GM10248 (cell line): ENCODE data around the gene PFKFB4.

Experiments
- CTCF ChIA-PET: fragments of 300-600 bp; sonication (Branson Sonifier 250); formaldehyde crosslinking; extraction: SDS; loops from one replicate; lab custom pipeline; 2021; ENCODE audit warnings: antibody characterized with exemption; lab: Yijun Ruan, JAX
- POLR2A ChIA-PET: fragments of 350-650 bp; sonication (Branson Sonifier 250); formaldehyde crosslinking; extraction: SDS; loops from one replicate; lab custom pipeline; 2020; ENCODE audit warnings: antibody characterized with exemption; lab: Yijun Ruan, JAX
- DNase-seq: peaks from one replicate; pipeline ENCODE4 v3.0.0; 2012; ENCODE audit errors: extremely low spot score
- CTCF ChIP-seq: IDR thresholded peaks from 2 replicates; pipeline ENCODE4 v1.5.1; 2012; ENCODE audit warnings: mild to moderate bottlenecking, low read depth; ENCODE audit errors: extremely low read depth, missing control alignments, control extremely low read depth

Gene PFKFB4

GRCh38 chr3:48598323-48599076, 41.9 kb upstream of the PFKFB4 start:
- ChIA-PET POLR2A (interaction anchor here (0.6 kb wide), 1 partner anchor 146 kb away, joined by 4 read pairs; no protein-coding TSS in a partner anchor), CTCF (interaction anchor here (1.9 kb wide), 1 partner anchor 41 kb away, joined by 6 read pairs; no protein-coding TSS in a partner anchor)
- TF ChIP-seq CTCF, result no peak
- DNase-seq, result no peak

- ChIA-PET CTCF (interaction anchor here (1.2 to 1.9 kb wide), 3 partner anchors 12 to 161 kb away, joined by 3 to 6 read pairs (median 3); partner anchors contain the start of gene UQCRC1), POLR2A (no interaction called here)
Observed at GRCh38 chr3:48597408-48597800, 40.8 kb upstream of the PFKFB4 start.

GRCh38 chr3:48596676-48597407, 40.2 kb upstream of the PFKFB4 start:
- no peak for DNase-seq
- ChIA-PET POLR2A (no interaction called here), CTCF (interaction anchor here (1.2 to 1.9 kb wide), 3 partner anchors 12 to 161 kb away, joined by 3 to 6 read pairs (median 3); partner anchors contain the start of gene UQCRC1)
- TF ChIP-seq CTCF, result no peak

More at GRCh38 chr3:48597408-48597800, 40.8 kb upstream of the PFKFB4 start:
- no peak for TF ChIP-seq CTCF
- DNase-seq, result no peak

- CTCF ChIA-PET, result interaction anchor here (1.5 kb wide), 1 partner anchor 13 kb away, joined by 3 read pairs; the partner anchor contains the start of gene UQCRC1
- no peak for DNase-seq
- TF ChIP-seq CTCF, result no peak
- POLR2A ChIA-PET, result no interaction called here
Observed at GRCh38 chr3:48596157-48596556, 39.6 kb upstream of the PFKFB4 start.

GRCh38 chr3:48595526-48596121, 39.0 kb upstream of the PFKFB4 start:
- POLR2A ChIA-PET, result no interaction called here
- CTCF ChIA-PET, result no interaction called here
- no peak for DNase-seq
- TF ChIP-seq CTCF, result no peak

GRCh38 chr3:48595075-48595525, 38.5 kb upstream of the PFKFB4 start, which contains the start of gene COL7A1:
COL7A1 (minus strand) TSS chr3:48595329; CDS start chr3:48595159, 170 bp downstream.
- ChIA-PET POLR2A (no interaction called here), CTCF (no interaction called here)
- TF ChIP-seq CTCF, result no peak
- no peak for DNase-seq
